NCI-H1048 (cell line): Measurements from ENCODE around the gene NUP85.
"Not testable (repeated sequence)": the region's sequence is repeated elsewhere in the genome, so short reads cannot be mapped to it uniquely, and the experiment has no call there.

Source experiments
- DNase-seq: peaks from one replicate; lab custom pipeline; 2025; lab: John Stamatoyannopoulos, UW

Gene NUP85

DNA sequence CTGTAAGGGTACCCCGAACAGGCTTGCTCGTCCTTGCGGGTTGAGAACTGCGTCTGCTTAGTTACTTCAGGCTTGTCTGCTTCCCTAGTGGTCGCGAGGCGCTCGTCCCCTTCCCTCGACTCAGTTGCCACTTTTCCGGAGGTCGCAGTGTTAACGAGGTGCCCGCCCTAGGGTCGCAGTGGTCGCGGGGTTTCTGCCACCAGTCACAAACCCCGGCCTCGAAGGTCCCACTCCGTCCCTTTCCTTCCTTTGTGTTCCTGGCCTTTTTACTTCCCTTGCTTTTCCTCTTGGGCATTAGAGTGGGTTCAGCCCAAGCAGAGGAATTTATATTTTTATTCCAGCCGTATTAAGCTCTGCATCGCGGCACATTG, 299 bp downstream of the NUP85 start:
- no peak for DNase-seq

- not testable (repeated sequence) for DNase-seq
Measured at GRCh38 chr17:75207050-75207407, 1.6 kb downstream of the NUP85 start.

GRCh38 chr17:75207760-75208159, 2.3 kb downstream of the NUP85 start:
- no peak for DNase-seq

DNA sequence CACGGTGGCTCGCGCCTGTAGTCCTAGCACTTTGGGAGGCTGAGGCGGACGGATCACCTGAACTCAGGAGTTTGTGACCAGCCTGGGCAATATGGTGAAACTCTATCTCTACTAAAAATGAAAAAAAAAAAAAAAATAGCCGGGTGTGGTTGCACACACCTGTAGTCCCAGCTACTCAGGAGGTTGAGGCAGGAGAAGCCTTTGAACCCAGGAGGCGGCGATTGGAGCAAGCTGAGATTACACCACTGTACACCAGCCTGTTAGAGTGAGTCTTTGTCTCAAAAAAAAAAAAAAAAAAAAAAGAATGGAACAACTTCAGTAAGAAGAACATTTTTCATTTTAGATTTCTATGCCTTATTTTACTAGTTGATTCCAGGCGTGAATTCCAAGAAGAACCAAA, 2.7 kb downstream of the NUP85 start:
- DNase-seq, result no peak

- no peak for DNase-seq
Measured at GRCh38 chr17:75209061-75209460, 3.6 kb downstream of the NUP85 start.

- DNase-seq, result no peak
Measured at GRCh38 chr17:75218131-75218530, 12.7 kb downstream of the NUP85 start.

GRCh38 chr17:75219815-75220214, 14.3 kb downstream of the NUP85 start:
- no peak for DNase-seq

GRCh38 chr17:75225016-75225415, 19.5 kb downstream of the NUP85 start:
- DNase-seq, result no peak

DNA sequence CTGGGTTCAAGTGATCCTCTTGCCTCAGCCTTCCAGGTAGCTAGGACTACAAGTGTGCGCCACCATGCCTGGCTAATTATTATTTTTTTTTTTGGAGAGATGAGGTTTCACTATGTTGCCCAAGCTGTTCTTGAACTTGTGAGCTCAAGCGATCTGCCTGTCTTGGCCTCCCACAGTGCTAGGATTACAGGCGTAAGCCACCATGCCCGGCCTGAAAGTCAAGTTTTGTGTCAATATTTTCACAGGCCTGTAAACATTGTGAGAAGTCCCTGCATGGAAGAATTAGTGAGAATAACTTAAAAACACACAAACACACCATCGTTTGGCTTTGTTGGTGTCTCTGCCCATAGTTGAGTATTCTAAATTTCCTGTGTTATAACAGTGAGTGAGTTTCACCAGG, 22.2 kb downstream of the NUP85 start:
- no peak for DNase-seq

GRCh38 chr17:75228305-75228704, 22.8 kb downstream of the NUP85 start:
- DNase-seq, result no peak

GRCh38 chr17:75228847-75229246, 23.4 kb downstream of the NUP85 start:
- DNase-seq, result no peak

GRCh38 chr17:75231071-75231470, 25.6 kb downstream of the NUP85 start:
- no peak for DNase-seq

- no peak for DNase-seq
Measured at GRCh38 chr17:75231741-75232464, 26.4 kb downstream of the NUP85 start.

DNA sequence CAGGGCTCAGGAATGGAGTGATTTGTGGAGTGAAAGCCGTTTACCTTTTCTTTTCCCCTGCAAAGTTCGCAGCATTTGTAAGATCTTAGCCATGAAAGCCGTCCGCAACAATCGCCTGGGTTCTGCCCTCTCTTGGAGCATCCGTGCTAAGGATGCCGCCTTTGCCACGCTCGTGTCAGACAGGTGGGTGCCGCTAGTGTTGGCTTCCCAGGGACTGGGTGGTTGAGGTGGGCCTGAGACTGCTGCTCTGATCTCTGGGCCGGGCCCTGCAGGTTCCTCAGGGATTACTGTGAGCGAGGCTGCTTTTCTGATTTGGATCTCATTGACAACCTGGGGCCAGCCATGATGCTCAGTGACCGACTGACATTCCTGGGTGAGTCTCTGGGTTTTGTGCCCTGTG, 27.3 kb downstream of the NUP85 start:
- no peak for DNase-seq

GRCh38 chr17:75237100-75238014, 31.9 kb downstream of the NUP85 start:
- no peak for DNase-seq

GRCh38 chr17:75238020-75238580, 32.6 kb downstream of the NUP85 start:
- DNase-seq, result no peak

GRCh38 chr17:75238684-75239191, 33.3 kb downstream of the NUP85 start:
- peak; percentile 12 for DNase-seq

GRCh38 chr17:75239214-75239613, 33.7 kb downstream of the NUP85 start:
- DNase-seq, result no peak

DNA sequence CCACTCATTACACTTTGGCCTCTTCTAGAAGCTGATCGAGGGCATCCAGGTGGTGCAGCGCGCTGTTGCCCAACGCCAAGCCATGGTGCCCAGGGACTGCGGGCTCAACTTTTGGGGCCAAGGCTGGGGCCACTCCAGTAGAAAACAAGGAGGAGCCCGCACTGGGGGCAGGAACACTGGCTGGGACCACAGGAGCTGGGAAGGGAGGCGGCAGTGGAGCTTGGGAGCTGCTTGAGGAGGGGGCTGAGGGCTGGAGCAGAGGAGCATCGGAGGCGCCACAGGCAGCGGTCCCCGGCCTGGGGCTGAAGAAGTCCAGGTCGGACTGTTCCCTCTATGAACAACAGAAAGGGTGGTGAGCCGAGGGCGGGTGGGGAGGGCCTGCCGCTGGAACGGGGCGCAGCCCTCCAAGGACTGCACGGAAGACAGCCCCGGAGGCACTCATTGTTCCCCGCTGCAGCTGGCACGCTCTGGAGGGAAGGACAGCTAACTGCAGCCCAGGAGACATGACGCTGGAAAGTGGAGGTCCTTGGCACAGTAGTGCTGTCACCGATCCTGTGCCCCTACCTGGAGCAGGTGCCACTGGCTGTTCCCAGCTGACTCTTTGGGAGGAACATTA, 34.4 kb downstream of the NUP85 start:
- DNase-seq, result no peak

GRCh38 chr17:75240394-75241142, 35.1 kb downstream of the NUP85 start:
- DNase-seq, result no peak

- no peak for DNase-seq
Measured at GRCh38 chr17:75241143-75241430, 35.6 kb downstream of the NUP85 start.

DNA sequence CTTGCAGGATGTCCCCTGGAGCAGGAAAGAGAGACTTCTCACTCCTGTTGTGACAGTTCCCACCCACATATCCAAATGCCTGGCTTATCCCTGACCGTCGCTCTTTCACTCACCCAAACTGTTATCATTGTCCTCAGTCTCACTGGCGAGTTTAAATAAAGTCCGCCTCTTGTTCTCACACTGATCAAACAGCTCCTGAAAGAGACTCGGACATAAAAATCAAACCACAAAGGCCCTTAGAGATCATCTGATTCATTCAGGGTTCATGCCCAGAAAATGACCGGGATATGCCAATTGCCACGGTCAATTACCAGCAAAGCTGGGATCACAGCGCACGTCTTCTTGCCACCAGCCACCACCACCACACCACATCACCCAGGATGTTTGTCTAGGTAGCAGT, 36.0 kb downstream of the NUP85 start:
- no peak for DNase-seq
